CD4-positive, CD25-positive, alpha-beta regulatory T cell (primary cell): ENCODE measurements around the gene ACIN1. TPM values are rescaled to one million over a fixed set of nuclear protein-coding genes. Genes with fewer than 3 reads are reported as not detected.
A peak's percentile ranks its signal among the peaks of the same experiment; 100 is the strongest.

ENCODE experiments used
- ATAC-seq, 2 donors: fragments of 150-1000 bp; cut with Tn5 transposase; one replicate each; pipeline ENCODE4 v1.10.0; 2021; ENCODE audit warnings: low read depth in 2 of 2, moderate number of reproducible peaks in 2 of 2, moderate library complexity in 1 of 2
- DNase-seq, 3 donors: peaks; one replicate each; pipeline versions ENCODE4 v3.0.0 to v3.0.0-alpha.2; 2012 to 2022; ENCODE audit warnings: mixed read lengths in 1 of 3
- H3K27ac ChIP-seq: one replicate; pipeline ENCODE4 v1.7.0; 2013; ENCODE audit warnings: mild to moderate bottlenecking, low read length; ENCODE audit not compliant: insufficient read depth, poor library complexity, severe bottlenecking
- H3K27me3 ChIP-seq: one replicate; pipeline ENCODE4 v1.7.0; 2013; ENCODE audit warnings: low read length; ENCODE audit not compliant: control insufficient read depth, insufficient read depth
- H3K36me3 ChIP-seq: one replicate; pipeline ENCODE4 v1.7.0; 2013; ENCODE audit warnings: mild to moderate bottlenecking, low read length, moderate library complexity; ENCODE audit not compliant: control insufficient read depth, insufficient read depth
- H3K4me1 ChIP-seq: 2 replicates; pipeline ENCODE4 v1.7.0; 2013; ENCODE audit warnings: mild to moderate bottlenecking, low read length; ENCODE audit not compliant: insufficient read depth, control insufficient read depth, poor library complexity, severe bottlenecking
- H3K4me3 ChIP-seq: one replicate; pipeline ENCODE4 v1.7.0; 2013; ENCODE audit warnings: low read depth, mild to moderate bottlenecking, low read length, moderate library complexity
- H3K9me3 ChIP-seq, 2 experiments: 1 replicate in 1 of 2; 2 replicates in 1 of 2; pipeline ENCODE4 v1.7.0; 2013; ENCODE audit warnings: low read length in 2 of 2, mild to moderate bottlenecking in 1 of 2, moderate library complexity in 1 of 2; ENCODE audit not compliant: control insufficient read depth in 2 of 2
- H3K27ac Mint-ChIP-seq, 3 donors: one replicate each; pipeline ENCODE4 v1.8.0; 2020 to 2022; ENCODE audit warnings: mild to moderate bottlenecking in 3 of 3, mixed read lengths in 3 of 3, moderate library complexity in 2 of 3
- H3K27me3 Mint-ChIP-seq: one replicate; pipeline ENCODE4 v1.8.0; 2022; ENCODE audit warnings: mild to moderate bottlenecking, mixed read lengths
- H3K36me3 Mint-ChIP-seq: one replicate; pipeline ENCODE4 v1.8.0; 2020; ENCODE audit warnings: mixed read lengths
- H3K4me1 Mint-ChIP-seq, 4 donors: one replicate each; pipeline ENCODE4 v1.8.0; 2020 to 2022; ENCODE audit warnings: mixed read lengths in 4 of 4, mild to moderate bottlenecking in 1 of 4
- H3K4me3 Mint-ChIP-seq, 4 donors: one replicate each; pipeline ENCODE4 v1.8.0; 2020 to 2022; ENCODE audit warnings: mild to moderate bottlenecking in 4 of 4, mixed read lengths in 4 of 4, moderate library complexity in 3 of 4
- H3K9me3 Mint-ChIP-seq, 7 donors: one replicate each; pipeline ENCODE4 v1.8.0; 2020 to 2022; ENCODE audit warnings: mixed read lengths in 7 of 7, mild to moderate bottlenecking in 3 of 7, moderate library complexity in 2 of 7
- polyA plus RNA-seq, 4 donors: library from polyadenylated mRNA; unstranded; fragments of 300-500 nt; fragmentation: Illumina TruSeq; gene quantifications; one replicate each; pipeline ENCODE4 v1.2.3, GENCODE V29; 2021
- total RNA-seq: library from RNA; stranded (reverse); gene quantifications from one replicate; pipeline ENCODE4 v1.2.3, GENCODE V29; 2022

The ACIN1 gene
- total and polyA plus RNA-seq, 5 donors from 2014 or later, result 6.8 to 340 (median 7.7) TPM

GRCh38 chr14:23023795-23024152 lies 71.2 kb downstream of the ACIN1 start:
- peaks cover 5% of the 10 kb centered on the region for H3K27me3 Mint-ChIP-seq
- DNase-seq, result no peak
- H3K4me3 Mint-ChIP-seq, result peak overlapping the region in 1 of 4 donors; percentile 2
- H3K36me3 Mint-ChIP-seq, result peaks cover 35% of the 10 kb centered on the region
- H3K27ac Mint-ChIP-seq, result peak overlapping the region in 2 of 3 donors; percentile 58 to 59
- Histone ChIP-seq H3K4me1 (peaks cover 8% of the 10 kb centered on the region), H3K4me3 (no peak overlapping the region), H3K27me3 (no peaks in the 10 kb centered on the region), H3K9me3 (no peaks in the 10 kb centered on the region), H3K36me3 (peaks cover 11% of the 10 kb centered on the region), H3K27ac (no peak overlapping the region)
- no peak for ATAC-seq
- H3K4me1 Mint-ChIP-seq, result peaks cover 15 to 47% (median 19%) of the 10 kb centered on the region in 4 donors
- peaks cover 0 to 3% (median 0%) of the 10 kb centered on the region in 7 donors for H3K9me3 Mint-ChIP-seq

GRCh38 chr14:23023022-23023794 lies 71.7 kb downstream of the ACIN1 start:
- Histone ChIP-seq H3K9me3 (no peaks in the 10 kb centered on the region), H3K27me3 (no peaks in the 10 kb centered on the region), H3K36me3 (peaks cover 10% of the 10 kb centered on the region), H3K27ac (no peak overlapping the region), H3K4me3 (no peak overlapping the region), H3K4me1 (peaks cover 5% of the 10 kb centered on the region)
- ATAC-seq, result no peak
- H3K36me3 Mint-ChIP-seq, result peaks cover 32% of the 10 kb centered on the region
- no peak for DNase-seq
- peak overlapping the region in 3 of 4 donors; percentile 5 to 33 (median 29) for H3K4me3 Mint-ChIP-seq
- H3K4me1 Mint-ChIP-seq, result peaks cover 12 to 44% (median 16%) of the 10 kb centered on the region in 4 donors
- peaks cover 0 to 2% (median 0%) of the 10 kb centered on the region in 7 donors for H3K9me3 Mint-ChIP-seq
- H3K27me3 Mint-ChIP-seq, result peaks cover 5% of the 10 kb centered on the region
- H3K27ac Mint-ChIP-seq, result peak overlapping the region; percentile 58 to 79 (median 78)

- H3K36me3 Mint-ChIP-seq, result peaks cover 32% of the 10 kb centered on the region
Measured at GRCh38 chr14:23021889-23022442, 73.0 kb downstream of the ACIN1 start.

GRCh38 chr14:23021434-23021833 lies 73.5 kb downstream of the ACIN1 start:
- Histone ChIP-seq H3K9me3 (no peaks in the 10 kb centered on the region), H3K27ac (no peak overlapping the region), H3K4me1 (peaks cover 5% of the 10 kb centered on the region), H3K4me3 (no peak overlapping the region), H3K36me3 (peaks cover 6% of the 10 kb centered on the region), H3K27me3 (no peaks in the 10 kb centered on the region)
- ATAC-seq (no peak), DNase-seq (no peak)
- Mint-ChIP-seq H3K27me3 (peaks cover 5% of the 10 kb centered on the region), H3K4me1 (peaks cover 12 to 36% (median 13%) of the 10 kb centered on the region in 4 donors), H3K36me3 (peaks cover 32% of the 10 kb centered on the region), H3K27ac (peak overlapping the region in 2 of 3 donors; percentile 2 to 18), H3K4me3 (no peak overlapping the region), H3K9me3 (peaks cover 0 to 2% (median 0%) of the 10 kb centered on the region in 7 donors)

More at GRCh38 chr14:23021889-23022442, 73.0 kb downstream of the ACIN1 start:
- H3K27me3 Mint-ChIP-seq, result peaks cover 5% of the 10 kb centered on the region
- Histone ChIP-seq H3K9me3 (no peaks in the 10 kb centered on the region), H3K4me3 (no peak overlapping the region), H3K27ac (no peak overlapping the region), H3K4me1 (peaks cover 5% of the 10 kb centered on the region), H3K36me3 (peaks cover 6% of the 10 kb centered on the region), H3K27me3 (no peaks in the 10 kb centered on the region)
- H3K27ac Mint-ChIP-seq, result peak overlapping the region; percentile 2 to 53 (median 18)
- no peak overlapping the region for H3K4me3 Mint-ChIP-seq
- peaks cover 12 to 37% (median 13%) of the 10 kb centered on the region in 4 donors for H3K4me1 Mint-ChIP-seq
- H3K9me3 Mint-ChIP-seq, result peaks cover 0 to 2% (median 0%) of the 10 kb centered on the region in 7 donors
- no peak for ATAC-seq
- no peak for DNase-seq

GRCh38 chr14:23020143-23021128 lies 74.5 kb downstream of the ACIN1 start:
- peaks cover 7 to 26% (median 13%) of the 10 kb centered on the region in 4 donors for H3K4me1 Mint-ChIP-seq
- Histone ChIP-seq H3K27ac (no peak overlapping the region), H3K36me3 (no peaks in the 10 kb centered on the region), H3K9me3 (no peaks in the 10 kb centered on the region), H3K27me3 (no peaks in the 10 kb centered on the region), H3K4me1 (peaks cover 5% of the 10 kb centered on the region), H3K4me3 (no peak overlapping the region)
- H3K27ac Mint-ChIP-seq, result no peak overlapping the region
- ATAC-seq (no peak), DNase-seq (no peak)
- peaks cover 2% of the 10 kb centered on the region for H3K27me3 Mint-ChIP-seq
- no peak overlapping the region for H3K4me3 Mint-ChIP-seq
- peaks cover 0 to 2% (median 0%) of the 10 kb centered on the region in 7 donors for H3K9me3 Mint-ChIP-seq
- H3K36me3 Mint-ChIP-seq, result peaks cover 24% of the 10 kb centered on the region

GRCh38 chr14:23018107-23018506 lies 76.8 kb downstream of the ACIN1 start:
- H3K36me3 Mint-ChIP-seq, result peaks cover 5% of the 10 kb centered on the region
- H3K9me3 Mint-ChIP-seq, result no peaks in the 10 kb centered on the region
- DNase-seq (no peak), ATAC-seq (no peak)
- H3K27ac Mint-ChIP-seq, result no peak overlapping the region
- no peak overlapping the region for H3K4me3 Mint-ChIP-seq
- no peak overlapping the region for H3K27ac ChIP-seq
- H3K9me3 ChIP-seq, result no peaks in the 10 kb centered on the region
- peaks cover 3 to 7% (median 5%) of the 10 kb centered on the region in 4 donors for H3K4me1 Mint-ChIP-seq
- H3K4me3 ChIP-seq, result no peak overlapping the region
- H3K36me3 ChIP-seq, result no peaks in the 10 kb centered on the region
- no peaks in the 10 kb centered on the region for H3K4me1 ChIP-seq
- H3K27me3 ChIP-seq, result no peaks in the 10 kb centered on the region
- H3K27me3 Mint-ChIP-seq, result no peaks in the 10 kb centered on the region

- no peaks in the 10 kb centered on the region for H3K9me3 Mint-ChIP-seq
- no peaks in the 10 kb centered on the region for H3K36me3 ChIP-seq
- no peak overlapping the region for H3K27ac ChIP-seq
- no peak overlapping the region for H3K27ac Mint-ChIP-seq
- no peaks in the 10 kb centered on the region for H3K4me1 ChIP-seq
- H3K36me3 Mint-ChIP-seq, result peaks cover 5% of the 10 kb centered on the region
- ATAC-seq (no peak), DNase-seq (no peak)
- H3K9me3 ChIP-seq, result no peaks in the 10 kb centered on the region
- no peaks in the 10 kb centered on the region for H3K27me3 Mint-ChIP-seq
- no peaks in the 10 kb centered on the region for H3K27me3 ChIP-seq
- peak overlapping the region in 1 of 4 donors; percentile 16 for H3K4me3 Mint-ChIP-seq
- H3K4me3 ChIP-seq, result no peak overlapping the region
- peaks cover 0 to 6% (median 3%) of the 10 kb centered on the region in 4 donors for H3K4me1 Mint-ChIP-seq
Measured at GRCh38 chr14:23017091-23017490, 77.8 kb downstream of the ACIN1 start.
